Measurements from ENCODE around the gene AGPAT3. TPM values are rescaled to one million over a fixed set of nuclear protein-coding genes. Genes with fewer than 3 reads are reported as not detected.

AGPAT3 gene
- total RNA-seq, 1 donor = 27.7 TPM

DNA sequence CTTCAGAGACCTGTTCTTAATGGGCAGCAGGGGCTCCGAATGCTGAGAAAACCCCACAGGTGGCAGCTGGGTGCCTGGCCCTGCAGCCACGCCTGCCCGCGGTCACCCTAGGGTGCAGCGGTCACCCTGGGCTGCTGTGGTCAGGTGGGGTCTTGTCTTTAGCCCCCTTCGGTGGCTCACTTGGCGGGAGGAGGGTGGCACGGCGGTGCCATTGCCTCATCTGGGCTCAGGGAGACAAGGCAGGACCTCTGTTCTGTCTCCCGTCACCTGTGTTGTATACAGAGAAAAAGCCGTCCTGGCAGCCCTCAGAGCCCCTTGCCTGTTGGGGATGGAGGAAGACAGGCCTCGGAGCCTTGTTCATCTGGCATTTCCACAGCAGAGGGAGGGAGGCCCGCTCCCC, 77.6 kb downstream of the AGPAT3 start:
- H3K9me3 ChIP-seq (ENCODE audit: low read depth, low read length) = no peaks in the 10 kb centered on the region
- no peak overlapping the region for H3K4me3 ChIP-seq (ENCODE audit: low read length)
- no peaks in the 10 kb centered on the region for H3K27me3 ChIP-seq (ENCODE audit: insufficient read depth, low read length)
- H3K4me1 ChIP-seq (ENCODE audit: insufficient read depth, low read length) = peaks cover 16% of the 10 kb centered on the region

DNA sequence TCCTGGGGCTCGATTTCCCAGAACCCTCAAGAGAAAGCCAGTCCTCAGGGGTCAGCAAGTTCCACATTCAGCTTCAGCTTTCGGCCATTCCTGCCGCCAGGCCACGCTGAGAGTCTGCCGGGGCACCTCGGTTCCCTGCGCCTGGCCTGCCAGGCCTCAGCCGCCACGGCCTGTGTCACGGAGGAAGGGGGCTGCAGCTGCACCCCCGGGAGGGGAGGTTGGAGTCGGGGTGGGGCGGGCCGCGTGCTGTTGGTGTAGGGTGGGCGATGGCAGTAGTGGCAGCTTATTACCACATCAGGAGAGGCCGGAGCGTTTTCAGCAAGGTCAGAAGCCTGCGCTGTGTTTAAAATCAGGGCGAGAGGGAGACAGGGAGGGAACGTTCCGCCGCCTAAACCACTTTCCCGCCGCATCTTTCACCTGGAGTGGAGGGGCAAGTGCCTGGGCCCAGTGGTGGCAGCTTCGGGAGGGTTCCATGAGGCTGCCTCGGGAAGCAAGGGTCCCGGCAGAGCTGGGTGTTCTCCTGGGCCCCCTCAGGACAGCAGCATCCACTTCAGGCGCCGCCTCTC, 78.6 kb downstream of the AGPAT3 start:
- no peaks in the 10 kb centered on the region for H3K27me3 ChIP-seq (ENCODE audit: insufficient read depth, low read length)
- H3K4me3 ChIP-seq (ENCODE audit: low read length) = no peak overlapping the region
- peaks cover 7% of the 10 kb centered on the region for H3K4me1 ChIP-seq (ENCODE audit: insufficient read depth, low read length)
- H3K9me3 ChIP-seq (ENCODE audit: low read depth, low read length) = no peaks in the 10 kb centered on the region

DNA sequence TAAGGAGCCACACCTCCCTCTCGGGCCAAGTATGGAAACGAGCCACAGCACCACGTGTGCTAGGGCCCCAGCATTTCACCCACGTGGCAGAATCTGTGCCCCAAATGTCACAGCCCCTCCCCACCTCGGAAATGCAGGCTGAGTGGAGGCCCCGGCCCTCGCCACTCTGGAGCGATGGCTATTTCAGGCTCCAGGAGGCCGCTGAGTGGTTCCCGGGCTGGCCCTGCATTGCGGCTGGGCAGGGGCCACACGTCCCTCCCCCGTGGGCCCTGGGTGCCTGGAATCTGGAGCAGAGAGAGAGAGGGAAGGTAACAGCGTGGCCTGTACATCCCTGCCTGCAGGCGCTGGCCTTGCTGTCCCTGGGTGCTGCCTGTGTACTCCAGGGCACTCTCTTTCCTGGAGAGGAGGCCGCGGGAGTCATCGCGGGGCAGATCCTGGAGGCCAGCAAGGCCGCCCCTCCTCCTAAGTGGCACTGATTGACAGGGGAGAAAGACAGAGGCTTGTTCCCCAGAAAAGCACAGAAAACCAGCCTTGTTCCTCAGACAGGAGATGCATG, 79.1 kb downstream of the AGPAT3 start:
- Histone ChIP-seq H3K9me3 (ENCODE audit: low read depth, low read length) (no peaks in the 10 kb centered on the region), H3K27me3 (ENCODE audit: insufficient read depth, low read length) (no peaks in the 10 kb centered on the region), H3K4me1 (ENCODE audit: insufficient read depth, low read length) (peaks cover 2% of the 10 kb centered on the region), H3K4me3 (ENCODE audit: low read length) (no peak overlapping the region)

DNA sequence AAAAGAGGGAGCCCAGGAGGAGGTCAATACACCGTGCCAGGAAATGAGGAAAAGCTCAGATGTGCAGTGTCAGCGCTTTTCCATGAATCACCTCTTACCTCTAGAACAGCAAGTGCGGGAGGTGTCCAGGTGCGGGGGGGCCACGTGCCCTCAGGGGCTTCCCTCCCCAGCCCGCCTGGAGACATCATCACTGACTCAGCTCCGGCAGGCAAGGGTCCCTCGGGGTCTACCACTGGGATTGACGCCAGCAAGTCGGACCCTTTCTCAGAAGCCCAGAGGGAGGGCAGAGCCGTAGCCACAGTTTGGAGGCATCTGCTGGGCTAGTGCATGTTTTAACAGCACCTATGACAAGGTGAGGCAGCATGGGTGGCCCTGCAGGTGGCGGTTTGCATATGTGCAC, 79.7 kb downstream of the AGPAT3 start:
- no peaks in the 10 kb centered on the region for H3K4me1 ChIP-seq (ENCODE audit: insufficient read depth, low read length)
- no peaks in the 10 kb centered on the region for H3K27me3 ChIP-seq (ENCODE audit: insufficient read depth, low read length)
- H3K4me3 ChIP-seq (ENCODE audit: low read length) = no peak overlapping the region
- no peaks in the 10 kb centered on the region for H3K9me3 ChIP-seq (ENCODE audit: low read depth, low read length)

DNA sequence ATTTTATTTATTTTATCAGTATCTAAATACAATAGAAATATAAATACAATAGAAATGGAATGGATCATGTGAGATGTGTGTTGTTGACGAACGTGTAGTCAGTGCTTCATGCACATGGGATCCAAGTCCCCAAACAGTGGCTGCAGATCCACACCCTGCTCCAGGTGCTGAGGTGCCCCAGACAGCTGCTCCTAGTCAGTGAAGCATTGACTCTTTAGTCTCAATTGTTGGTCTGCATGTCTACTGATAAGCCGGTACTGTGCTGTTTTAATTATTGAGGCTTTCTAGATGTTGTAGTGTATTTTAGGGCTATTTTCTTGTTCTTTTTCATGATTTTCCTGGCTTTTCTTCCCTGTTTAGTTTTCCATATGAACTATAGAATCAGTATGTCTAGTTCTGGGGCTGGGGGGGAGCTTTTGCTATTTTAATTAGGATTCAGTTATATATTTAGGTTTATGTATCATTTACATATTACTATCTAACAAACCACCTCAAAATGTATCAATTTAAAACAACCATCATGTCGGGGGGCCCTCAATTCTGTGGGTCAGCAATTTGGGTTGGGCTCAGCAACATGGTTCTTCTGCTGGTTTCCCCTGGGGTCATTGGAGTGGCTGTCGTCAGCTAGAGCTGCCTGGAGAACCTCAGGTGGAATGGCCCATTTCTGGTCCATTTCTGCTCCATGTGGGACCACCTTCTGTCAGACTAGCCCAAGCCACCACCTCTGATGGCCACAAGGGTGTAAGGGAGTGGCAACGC, 83.9 kb downstream of the AGPAT3 start:
- no peak overlapping the region for H3K4me3 ChIP-seq (ENCODE audit: low read length)
- no peaks in the 10 kb centered on the region for H3K4me1 ChIP-seq (ENCODE audit: insufficient read depth, low read length)
- H3K27me3 ChIP-seq (ENCODE audit: insufficient read depth, low read length) = no peaks in the 10 kb centered on the region
- no peaks in the 10 kb centered on the region for H3K9me3 ChIP-seq (ENCODE audit: low read depth, low read length)

DNA sequence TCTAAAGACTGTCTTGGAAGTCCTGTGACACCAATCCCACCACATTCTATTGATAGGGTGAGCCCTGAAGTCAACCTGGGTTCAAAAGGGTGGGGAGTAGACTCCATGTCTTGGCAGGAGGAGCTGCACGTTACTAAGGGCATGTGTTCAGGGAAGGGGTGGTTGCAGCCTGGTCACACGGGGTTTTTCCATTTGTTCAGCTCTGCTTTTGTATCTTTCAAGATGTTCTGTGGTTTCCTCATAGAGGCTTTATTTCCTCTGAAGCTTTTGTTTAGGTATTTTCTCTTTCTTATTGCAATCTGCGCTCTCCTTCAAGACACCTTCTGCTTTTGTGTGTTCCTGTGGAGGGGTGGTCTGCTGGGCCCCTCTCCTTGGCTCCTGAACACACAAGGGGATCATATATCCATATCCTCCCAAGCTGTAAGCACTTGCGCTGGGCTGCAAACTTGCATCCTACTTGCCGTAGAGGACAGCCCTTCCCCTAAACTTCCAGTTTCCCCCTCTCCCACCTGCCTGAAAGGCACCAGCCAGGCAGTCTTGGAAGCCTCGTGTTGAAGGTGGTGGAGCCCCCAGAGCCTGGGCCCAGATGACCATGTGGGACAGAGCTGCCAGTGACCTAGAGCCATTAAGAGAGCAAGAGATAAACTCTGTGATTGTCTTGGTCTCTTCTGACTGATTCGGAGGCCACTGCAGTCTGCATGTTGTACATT, 84.6 kb downstream of the AGPAT3 start:
- Histone ChIP-seq H3K4me1 (ENCODE audit: insufficient read depth, low read length) (no peaks in the 10 kb centered on the region), H3K9me3 (ENCODE audit: low read depth, low read length) (no peaks in the 10 kb centered on the region), H3K4me3 (ENCODE audit: low read length) (no peak overlapping the region), H3K27me3 (ENCODE audit: insufficient read depth, low read length) (no peaks in the 10 kb centered on the region)

DNA sequence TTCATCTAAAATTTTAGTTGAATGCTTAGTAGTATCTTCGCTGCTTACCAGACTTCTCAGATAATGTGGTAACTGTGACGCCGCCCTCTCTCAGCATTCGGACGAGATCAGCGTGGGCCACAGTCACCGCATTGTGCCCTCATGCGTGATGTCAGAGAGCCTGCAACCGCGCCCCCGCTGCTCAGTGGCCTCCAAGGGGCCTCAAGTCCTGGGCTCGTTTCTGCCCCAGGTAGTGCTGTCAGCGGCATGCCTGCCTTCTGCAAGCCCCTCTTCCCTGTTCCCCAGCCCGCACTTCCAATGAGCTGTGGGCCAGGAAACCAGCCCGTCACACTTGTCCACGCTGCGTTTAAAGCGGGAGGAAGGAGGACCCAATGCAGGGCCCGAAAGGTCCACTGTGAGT, 85.5 kb downstream of the AGPAT3 start:
- Histone ChIP-seq H3K4me1 (ENCODE audit: insufficient read depth, low read length) (no peaks in the 10 kb centered on the region), H3K9me3 (ENCODE audit: low read depth, low read length) (no peaks in the 10 kb centered on the region), H3K27me3 (ENCODE audit: insufficient read depth, low read length) (no peaks in the 10 kb centered on the region), H3K4me3 (ENCODE audit: low read length) (no peak overlapping the region)

DNA sequence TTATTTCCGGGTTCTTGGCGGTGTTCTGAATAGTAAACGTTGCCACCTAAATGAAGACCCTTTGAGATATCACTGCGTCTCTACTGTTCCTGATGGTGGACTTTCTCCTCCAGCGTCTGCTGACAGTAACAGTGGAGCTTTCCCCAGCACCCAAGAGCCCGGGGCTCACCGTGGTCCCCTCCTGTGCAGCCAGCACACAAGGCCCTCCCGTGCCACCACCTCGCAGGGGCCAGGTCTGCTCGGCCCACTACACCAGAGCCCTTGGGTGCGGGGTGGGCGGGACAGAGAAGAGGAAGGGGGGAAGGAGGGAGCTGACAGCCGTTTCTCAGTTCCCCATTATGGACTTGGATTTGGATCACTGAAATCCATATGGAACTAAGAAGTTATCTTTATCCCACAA, 85.9 kb downstream of the AGPAT3 start:
- H3K27me3 ChIP-seq (ENCODE audit: insufficient read depth, low read length) = no peaks in the 10 kb centered on the region
- no peak overlapping the region for H3K4me3 ChIP-seq (ENCODE audit: low read length)
- H3K9me3 ChIP-seq (ENCODE audit: low read depth, low read length) = no peaks in the 10 kb centered on the region
- no peaks in the 10 kb centered on the region for H3K4me1 ChIP-seq (ENCODE audit: insufficient read depth, low read length)

DNA sequence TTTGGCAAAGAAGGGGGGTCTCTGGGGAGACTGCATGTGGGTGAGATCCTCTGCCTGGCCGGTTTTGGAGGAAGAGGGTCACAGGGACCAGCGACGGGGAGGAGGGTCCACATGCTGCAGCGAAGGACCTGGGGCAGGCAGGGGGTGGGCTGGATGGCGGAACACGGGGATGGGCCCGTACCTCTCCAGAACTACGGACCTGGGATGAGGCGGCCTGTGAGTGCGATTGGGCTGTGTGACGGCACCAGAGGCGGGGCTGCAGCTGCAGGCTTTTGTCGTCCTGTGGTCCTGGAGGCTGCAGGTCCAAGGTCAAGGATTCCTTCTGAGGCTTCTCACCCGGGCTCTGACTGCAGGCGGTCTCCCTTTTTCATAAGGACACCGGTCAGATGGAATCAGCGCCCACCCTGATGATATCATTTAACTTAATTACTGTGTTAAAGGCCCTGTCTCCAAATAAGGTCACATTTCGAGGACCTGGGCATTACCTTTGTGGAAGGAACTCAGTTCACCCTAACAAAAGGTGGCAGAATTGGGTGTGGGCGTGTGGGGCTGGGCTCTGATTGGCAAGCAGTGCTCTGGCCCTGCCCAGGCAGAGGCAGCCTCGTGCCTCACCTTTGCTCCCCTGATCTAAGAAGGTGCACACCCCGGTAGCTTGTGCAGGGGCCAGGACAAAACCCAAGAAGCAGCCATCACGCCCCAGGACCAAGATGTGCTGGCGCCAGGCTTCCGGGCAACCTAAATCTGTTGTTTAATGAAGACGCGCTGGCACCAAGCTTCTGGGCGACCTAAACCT, 87.1 kb downstream of the AGPAT3 start:
- Histone ChIP-seq H3K4me3 (ENCODE audit: low read length) (no peak overlapping the region), H3K4me1 (ENCODE audit: insufficient read depth, low read length) (no peaks in the 10 kb centered on the region), H3K9me3 (ENCODE audit: low read depth, low read length) (no peaks in the 10 kb centered on the region)

DNA sequence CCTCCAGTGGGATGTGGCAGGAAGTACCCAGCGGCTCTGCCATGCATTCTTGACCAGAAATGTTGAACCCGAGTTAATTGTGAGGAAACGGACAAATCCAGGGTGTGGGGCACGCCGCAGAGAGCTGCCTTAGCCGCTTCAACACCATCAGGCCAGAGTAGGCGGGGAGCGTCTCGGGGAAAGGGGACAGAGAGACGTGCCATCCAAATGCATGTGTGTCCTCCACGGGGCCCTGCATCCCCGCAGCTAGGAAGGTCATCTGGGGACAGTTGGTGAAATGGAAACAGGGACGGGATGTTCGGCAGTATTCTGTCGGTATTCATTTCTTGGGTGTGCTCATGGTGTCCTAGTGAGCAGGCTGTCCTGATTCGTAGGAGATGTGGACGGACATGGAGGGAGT, 88.0 kb downstream of the AGPAT3 start:
- Histone ChIP-seq H3K4me3 (ENCODE audit: low read length) (no peak overlapping the region), H3K9me3 (ENCODE audit: low read depth, low read length) (no peaks in the 10 kb centered on the region), H3K27me3 (ENCODE audit: insufficient read depth, low read length) (no peaks in the 10 kb centered on the region), H3K4me1 (ENCODE audit: insufficient read depth, low read length) (no peaks in the 10 kb centered on the region)

More for the DNA sequence above, 87.1 kb downstream of the AGPAT3 start:
- H3K27me3 ChIP-seq (ENCODE audit: insufficient read depth, low read length) = no peaks in the 10 kb centered on the region

DNA sequence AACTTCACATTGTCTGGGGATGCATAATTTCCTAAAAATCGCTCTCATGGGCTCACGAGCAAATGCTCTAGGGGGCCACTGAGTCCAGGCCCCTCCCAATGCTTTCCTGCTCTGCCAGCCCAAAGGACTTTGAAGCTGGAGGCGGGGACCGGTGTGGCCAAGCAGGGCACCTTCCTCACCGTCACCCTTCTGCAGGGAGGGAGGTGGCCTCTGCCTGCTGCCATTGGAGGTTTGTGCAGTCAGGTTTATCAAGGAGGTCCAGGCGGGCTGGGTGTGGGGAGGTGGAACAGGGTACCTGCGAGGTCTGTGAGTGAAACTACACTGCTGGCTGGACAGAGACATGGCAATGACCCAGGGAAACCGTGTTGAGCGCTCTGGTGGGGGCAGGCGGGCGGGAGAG, 89.0 kb downstream of the AGPAT3 start:
- Histone ChIP-seq H3K4me1 (ENCODE audit: insufficient read depth, low read length) (peaks cover 3% of the 10 kb centered on the region), H3K9me3 (ENCODE audit: low read depth, low read length) (no peaks in the 10 kb centered on the region), H3K4me3 (ENCODE audit: low read length) (no peak overlapping the region), H3K27me3 (ENCODE audit: insufficient read depth, low read length) (no peaks in the 10 kb centered on the region)

DNA sequence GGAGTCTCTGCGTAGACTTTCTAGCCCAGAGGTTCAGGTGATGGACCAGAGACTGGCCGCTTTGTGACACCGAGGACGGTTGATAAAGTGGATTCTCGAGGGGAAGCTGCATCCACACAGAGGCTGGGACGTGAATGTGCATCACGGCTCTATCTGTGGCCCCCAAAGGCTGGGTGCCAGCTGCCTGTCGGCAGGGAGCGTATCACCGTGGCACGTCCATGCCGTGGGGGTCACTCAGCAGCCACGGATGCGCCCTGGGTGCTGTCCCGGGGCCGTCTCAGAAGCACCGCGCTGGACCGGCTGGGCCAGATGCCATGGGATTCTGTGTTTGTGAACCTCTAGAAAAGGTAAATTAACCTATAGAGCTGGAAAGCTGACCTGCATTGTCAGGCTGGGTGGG, 89.9 kb downstream of the AGPAT3 start:
- H3K9me3 ChIP-seq (ENCODE audit: low read depth, low read length) = no peaks in the 10 kb centered on the region
- peaks cover 3% of the 10 kb centered on the region for H3K4me1 ChIP-seq (ENCODE audit: insufficient read depth, low read length)
- no peak overlapping the region for H3K4me3 ChIP-seq (ENCODE audit: low read length)
- no peaks in the 10 kb centered on the region for H3K27me3 ChIP-seq (ENCODE audit: insufficient read depth, low read length)

DNA sequence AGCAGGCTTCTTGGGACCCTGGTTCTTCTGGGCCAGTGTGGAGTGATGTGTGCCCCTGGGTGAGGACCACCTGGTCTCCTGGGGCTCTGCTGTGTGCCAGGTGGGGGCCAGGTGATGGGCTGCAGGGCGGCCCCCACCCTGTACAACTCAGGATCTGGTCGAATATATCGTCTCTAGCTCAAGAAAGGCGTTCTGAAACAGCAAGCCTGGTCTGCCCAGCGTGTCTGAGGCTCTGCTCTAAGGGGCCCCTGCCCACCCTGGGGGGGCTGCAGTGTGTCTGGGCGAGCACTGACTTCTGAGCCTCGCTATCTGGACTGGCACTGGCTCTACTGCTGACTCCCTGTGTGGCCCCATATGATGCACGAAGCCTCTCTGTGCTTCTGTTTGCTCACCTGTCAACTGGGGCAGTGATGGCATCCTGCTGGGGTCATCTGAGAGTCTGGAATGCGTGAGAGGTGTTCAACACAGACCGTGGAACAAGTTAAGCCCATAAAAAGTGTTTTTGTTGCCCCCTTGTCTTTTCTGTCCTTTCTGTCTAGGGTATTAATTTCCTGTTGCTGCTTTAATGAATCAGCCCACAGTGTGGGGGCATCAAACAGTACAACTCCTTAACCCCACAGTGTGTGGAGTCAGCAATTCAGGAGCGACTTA, 91.1 kb downstream of the AGPAT3 start:
- no peaks in the 10 kb centered on the region for H3K9me3 ChIP-seq (ENCODE audit: low read depth, low read length)
- H3K4me1 ChIP-seq (ENCODE audit: insufficient read depth, low read length) = peaks cover 3% of the 10 kb centered on the region
- no peak overlapping the region for H3K4me3 ChIP-seq (ENCODE audit: low read length)
- no peaks in the 10 kb centered on the region for H3K27me3 ChIP-seq (ENCODE audit: insufficient read depth, low read length)

DNA sequence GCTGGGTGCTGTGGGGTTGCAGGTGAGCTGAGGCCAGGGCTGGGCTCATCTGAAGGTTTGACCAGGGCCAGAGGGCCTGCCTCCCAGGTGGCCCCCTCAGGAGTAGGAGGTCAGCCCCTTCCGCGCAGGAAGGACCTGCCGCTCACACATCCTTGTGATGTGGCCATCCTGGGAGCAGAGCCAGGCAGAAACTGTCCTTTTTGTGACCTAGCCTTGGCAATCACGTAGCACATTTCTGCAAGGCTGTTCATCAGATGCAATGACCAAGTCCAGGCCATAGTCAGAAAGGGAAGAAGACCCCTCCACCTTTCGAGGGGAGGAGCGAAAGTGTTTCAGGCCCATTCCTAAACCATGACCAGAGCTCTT, 91.6 kb downstream of the AGPAT3 start:
- Histone ChIP-seq H3K4me1 (ENCODE audit: insufficient read depth, low read length) (peaks cover 3% of the 10 kb centered on the region), H3K4me3 (ENCODE audit: low read length) (no peak overlapping the region), H3K9me3 (ENCODE audit: low read depth, low read length) (no peaks in the 10 kb centered on the region), H3K27me3 (ENCODE audit: insufficient read depth, low read length) (no peaks in the 10 kb centered on the region)

Data from mononuclear cell (primary cell).